Colonic mucosa (tissue), 4 donors: Measurements from ENCODE around the gene TSHZ2. TPM values are rescaled to one million over a fixed set of nuclear protein-coding genes. Genes with fewer than 3 reads are reported as not detected.

Experiments used
- DNase-seq: peaks from one replicate; pipeline ENCODE4 v3.0.0-alpha.2; 2020
- H3K27ac ChIP-seq: fragments of 200-600 bp; one replicate; pipeline ENCODE4 v1.8.0; 2021
- H3K27me3 ChIP-seq: fragments of 200-600 bp; one replicate; pipeline ENCODE4 v1.8.0; 2021
- H3K36me3 ChIP-seq: fragments of 200-600 bp; one replicate; pipeline ENCODE4 v1.8.0; 2021
- H3K4me1 ChIP-seq: fragments of 200-600 bp; one replicate; pipeline ENCODE4 v1.8.0; 2021; ENCODE audit warnings: mild to moderate bottlenecking
- H3K4me3 ChIP-seq: fragments of 200-600 bp; one replicate; pipeline ENCODE4 v1.8.0; 2021
- H3K9ac ChIP-seq, 2 donors: one replicate each; pipeline ENCODE4 v1.7.0; 2013; ENCODE audit warnings: control low read depth in 2 of 2, low read depth in 2 of 2, low read length in 2 of 2
- H3K9me3 ChIP-seq: fragments of 200-600 bp; one replicate; pipeline ENCODE4 v1.8.0; 2021
- CTCF ChIP-seq: fragments of 200-600 bp; IDR thresholded peaks from one replicate; pipeline ENCODE4 v1.8.0; 2022; ENCODE audit warnings: antibody characterized with exemption, mild to moderate bottlenecking
- intact Hi-C: fragments of 100-400 bp; cut with DNase I; formaldehyde crosslinking; loops from one replicate; pipeline ENCODE4 v1.14.1; 2022
- total RNA-seq, 2 donors: library from RNA; stranded (reverse); fragmentation: NEBNext Ultra II Directional in 1 of 2; extraction: Animal tissue kit (Norgen Biotek cat#: 25700) in 1 of 2; gene quantifications; one replicate each; pipeline ENCODE4 v1.2.1, GENCODE V29; 2021
- donor health status: healthy.
- donor health status: DM: no; HTN: no; CAD: no.
- donor health status: DM: no; HTN: no; CAD: no.

Gene TSHZ2
- total RNA-seq, 2 donors from 2014 or later = 2.1 to 3.1 TPM

GRCh38 chr20:53001498-53002301, 29.5 kb downstream of the TSHZ2 start:
- Histone ChIP-seq H3K27me3 (no peaks in the 10 kb centered on the region), H3K4me1 (no peaks in the 10 kb centered on the region), H3K9ac (no peak overlapping the region), H3K27ac (no peak overlapping the region), H3K9me3 (no peaks in the 10 kb centered on the region), H3K4me3 (no peak overlapping the region), H3K36me3 (no peaks in the 10 kb centered on the region)
- no peak for TF ChIP-seq CTCF
- intact Hi-C loops = no loop called here
- no peak for DNase-seq

- no peak overlapping the region for H3K4me3 ChIP-seq
- H3K9me3 ChIP-seq = no peaks in the 10 kb centered on the region
- no peak for DNase-seq
- no peak for TF ChIP-seq CTCF
- no peaks in the 10 kb centered on the region for H3K27me3 ChIP-seq
- no peaks in the 10 kb centered on the region for H3K4me1 ChIP-seq
- intact Hi-C loops = no loop called here
- no peak overlapping the region for H3K9ac ChIP-seq
- no peak overlapping the region for H3K27ac ChIP-seq
- no peaks in the 10 kb centered on the region for H3K36me3 ChIP-seq
Measured at GRCh38 chr20:53002786-53003185, 30.6 kb downstream of the TSHZ2 start.

GRCh38 chr20:53003420-53004154, 31.4 kb downstream of the TSHZ2 start:
- no peak for DNase-seq
- H3K4me3 ChIP-seq = no peak overlapping the region
- no peaks in the 10 kb centered on the region for H3K4me1 ChIP-seq
- H3K9ac ChIP-seq = no peak overlapping the region
- H3K27ac ChIP-seq = no peak overlapping the region
- no peak for TF ChIP-seq CTCF
- intact Hi-C loops = no loop called here
- H3K27me3 ChIP-seq = no peaks in the 10 kb centered on the region
- no peaks in the 10 kb centered on the region for H3K9me3 ChIP-seq
- H3K36me3 ChIP-seq = no peaks in the 10 kb centered on the region

DNA sequence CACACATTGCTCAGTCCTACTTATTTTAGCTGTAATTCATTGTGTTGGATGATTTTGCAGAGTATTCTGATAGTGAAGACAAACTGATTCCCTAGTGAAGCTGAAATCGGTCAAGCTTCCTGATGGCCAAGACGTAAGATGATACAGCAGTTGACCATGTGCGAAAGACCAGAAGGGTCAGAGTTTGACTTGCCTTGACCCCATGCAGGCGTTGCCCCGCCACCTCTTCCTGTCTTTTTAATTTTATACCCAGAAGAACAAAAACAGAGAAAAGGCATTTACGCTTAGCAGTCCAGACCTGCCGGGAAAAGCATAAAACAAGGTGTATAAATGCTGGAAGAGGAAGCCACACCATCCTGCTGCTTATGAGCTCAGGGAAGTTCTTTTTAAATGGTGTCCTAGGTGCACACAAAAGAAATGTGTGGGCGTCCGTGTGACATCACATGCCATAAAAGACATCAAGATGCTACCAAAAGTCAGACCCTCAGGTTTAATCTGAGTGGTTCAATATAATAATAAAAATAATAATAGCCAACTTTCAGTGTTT, 32.2 kb downstream of the TSHZ2 start:
- Histone ChIP-seq H3K4me1 (no peaks in the 10 kb centered on the region), H3K36me3 (no peaks in the 10 kb centered on the region), H3K9ac (no peak overlapping the region), H3K27ac (no peak overlapping the region), H3K27me3 (no peaks in the 10 kb centered on the region), H3K9me3 (no peaks in the 10 kb centered on the region), H3K4me3 (no peak overlapping the region)
- no peak for DNase-seq
- TF ChIP-seq CTCF = no peak
- intact Hi-C loops = no loop called here

GRCh38 chr20:53009979-53010735, 38.0 kb downstream of the TSHZ2 start:
- H3K4me1 ChIP-seq = no peaks in the 10 kb centered on the region
- H3K36me3 ChIP-seq = no peaks in the 10 kb centered on the region
- no peak overlapping the region for H3K27ac ChIP-seq
- intact Hi-C loops = no loop called here
- H3K9me3 ChIP-seq = no peaks in the 10 kb centered on the region
- no peak overlapping the region for H3K4me3 ChIP-seq
- TF ChIP-seq CTCF = no peak
- H3K27me3 ChIP-seq = no peaks in the 10 kb centered on the region
- DNase-seq = no peak
- H3K9ac ChIP-seq = no peak overlapping the region
